OCI-LY3 (cell line): ENCODE measurements around the gene ADGRG2.

Source experiments
- EZH2phosphoT487 ChIP-seq: fragments of 200-600 bp; shearing (Covaris generic); IDR thresholded peaks from 2 replicates; pipeline ENCODE4 v1.6.1; 2018; ENCODE audit warnings: antibody characterized with exemption, mixed run types, low read depth
- TF ChIP-seq, protein P1 (sequence below): fragments of 200-600, 300-600 bp; sonication (generic); IDR thresholded peaks from 2 replicates; pipeline ENCODE4 v1.5.1; 2014; ENCODE audit warnings: antibody characterized with exemption, low read length, low read depth

DNA sequence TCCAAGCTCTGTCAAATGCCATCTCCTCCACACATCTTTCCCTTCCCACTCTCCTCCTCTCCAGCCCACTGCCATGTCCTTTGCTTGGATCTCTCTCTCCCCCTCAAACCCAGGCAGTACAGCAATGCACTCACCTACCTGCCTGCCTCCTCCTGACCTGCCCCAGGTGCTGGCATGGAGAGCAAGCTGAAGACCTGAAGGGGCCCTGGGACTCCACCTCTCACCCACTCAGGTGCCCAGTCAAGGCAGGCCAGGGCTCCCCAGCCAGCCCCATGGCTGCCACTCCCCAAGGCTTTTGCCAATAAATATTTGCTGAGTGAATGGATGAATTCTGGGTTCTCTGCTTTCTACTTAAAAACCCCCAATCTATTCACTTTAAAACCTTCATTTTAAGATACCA, 125.7 kb downstream of the ADGRG2 start:
- TF ChIP-seq, protein P1, sequence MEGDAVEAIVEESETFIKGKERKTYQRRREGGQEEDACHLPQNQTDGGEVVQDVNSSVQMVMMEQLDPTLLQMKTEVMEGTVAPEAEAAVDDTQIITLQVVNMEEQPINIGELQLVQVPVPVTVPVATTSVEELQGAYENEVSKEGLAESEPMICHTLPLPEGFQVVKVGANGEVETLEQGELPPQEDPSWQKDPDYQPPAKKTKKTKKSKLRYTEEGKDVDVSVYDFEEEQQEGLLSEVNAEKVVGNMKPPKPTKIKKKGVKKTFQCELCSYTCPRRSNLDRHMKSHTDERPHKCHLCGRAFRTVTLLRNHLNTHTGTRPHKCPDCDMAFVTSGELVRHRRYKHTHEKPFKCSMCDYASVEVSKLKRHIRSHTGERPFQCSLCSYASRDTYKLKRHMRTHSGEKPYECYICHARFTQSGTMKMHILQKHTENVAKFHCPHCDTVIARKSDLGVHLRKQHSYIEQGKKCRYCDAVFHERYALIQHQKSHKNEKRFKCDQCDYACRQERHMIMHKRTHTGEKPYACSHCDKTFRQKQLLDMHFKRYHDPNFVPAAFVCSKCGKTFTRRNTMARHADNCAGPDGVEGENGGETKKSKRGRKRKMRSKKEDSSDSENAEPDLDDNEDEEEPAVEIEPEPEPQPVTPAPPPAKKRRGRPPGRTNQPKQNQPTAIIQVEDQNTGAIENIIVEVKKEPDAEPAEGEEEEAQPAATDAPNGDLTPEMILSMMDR: no peak
- no peak for TF ChIP-seq EZH2phosphoT487
